Right ventricle myocardium inferior (tissue), 1 donor: ENCODE data around the gene BABAM2. TPM values are rescaled to one million over a fixed set of nuclear protein-coding genes. Genes with fewer than 3 reads are reported as not detected.
A peak's percentile ranks its signal among the peaks of the same experiment; 100 is the strongest.

Source experiments
- ATAC-seq: fragments of 200-7000 bp; cut with Tn5 transposase; one replicate; pipeline ENCODE4 v1.9.1; 2020; ENCODE audit warnings: mild to moderate bottlenecking, moderate library complexity
- DNase-seq: peaks from one replicate; pipeline ENCODE4 v3.0.0; 2021; ENCODE audit errors: missing footprints
- intact Hi-C: fragments of 100-400 bp; cut with DNase I; formaldehyde crosslinking; loops from one replicate; pipeline ENCODE4 v1.11.0; 2022
- total RNA-seq: library from RNA; stranded (reverse); fragmentation: NEBNext Ultra II Directional; extraction: Animal tissue kit (Norgen Biotek cat#: 25700); gene quantifications from one replicate; pipeline ENCODE4 v1.2.1, GENCODE V29; 2021
- donor health status: DM: no; HTN: yes; CAD: no; lungs with severe emphysema.

BABAM2 gene
- total RNA-seq, 1 donor from 2014 or later: 53.0 TPM

GRCh38 chr2:27902098-27902497 lies 11.6 kb downstream of the BABAM2 start:
- intact Hi-C loops: no loop called here

GRCh38 chr2:27903018-27903417 lies 12.5 kb downstream of the BABAM2 start:
- DNase-seq (no peak), ATAC-seq (no peak)
- intact Hi-C loops: no loop called here

More at GRCh38 chr2:27902098-27902497, 11.6 kb downstream of the BABAM2 start:
- ATAC-seq (no peak), DNase-seq (no peak)

- ATAC-seq (no peak), DNase-seq (no peak)
- intact Hi-C loops: no loop called here
These were observed 13.3 kb downstream of the BABAM2 start for GRCh38 chr2:27903649-27904404.

- DNase-seq (no peak), ATAC-seq (no peak)
- intact Hi-C loops: no loop called here
These were observed 13.8 kb downstream of the BABAM2 start for GRCh38 chr2:27904405-27904665.

GRCh38 chr2:27906074-27906473 lies 15.5 kb downstream of the BABAM2 start:
- no peak for ATAC-seq
- intact Hi-C loops: no loop called here

GRCh38 chr2:27907547-27907946 lies 17.0 kb downstream of the BABAM2 start:
- intact Hi-C loops: no loop called here
- no peak for DNase-seq
- ATAC-seq: no peak

More at GRCh38 chr2:27906074-27906473, 15.5 kb downstream of the BABAM2 start:
- no peak for DNase-seq

- no peak for ATAC-seq
- DNase-seq: no peak
- intact Hi-C loops: loop anchor here (5.0 kb wide), 1 partner anchor 487 kb away; no protein-coding TSS in a partner anchor
These were observed 19.4 kb downstream of the BABAM2 start for GRCh38 chr2:27909901-27910300.

GRCh38 chr2:27911458-27912210 lies 21.1 kb downstream of the BABAM2 start:
- no peak for DNase-seq
- intact Hi-C loops: loop anchor here (5.0 kb wide), 1 partner anchor 486 kb away; no protein-coding TSS in a partner anchor

GRCh38 chr2:27912512-27912911 lies 22.0 kb downstream of the BABAM2 start:
- intact Hi-C loops: loop anchor here (5.0 kb wide), 1 partner anchor 485 kb away; no protein-coding TSS in a partner anchor
- ATAC-seq: no peak
- DNase-seq: no peak

More at GRCh38 chr2:27911458-27912210, 21.1 kb downstream of the BABAM2 start:
- ATAC-seq: no peak

- intact Hi-C loops: loop anchor here (5.0 kb wide), 1 partner anchor 483 kb away; no protein-coding TSS in a partner anchor
- DNase-seq (no peak), ATAC-seq (peak; percentile 47)
These were observed 23.7 kb downstream of the BABAM2 start for GRCh38 chr2:27914041-27914804.

GRCh38 chr2:27914805-27915175 lies 24.3 kb downstream of the BABAM2 start:
- peak; percentile 26 for ATAC-seq

GRCh38 chr2:27915191-27915590 lies 24.7 kb downstream of the BABAM2 start:
- ATAC-seq (peak; percentile 81), DNase-seq (no peak)
- intact Hi-C loops: no loop called here

More at GRCh38 chr2:27914805-27915175, 24.3 kb downstream of the BABAM2 start:
- intact Hi-C loops: loop anchor here (5.0 kb wide), 1 partner anchor 483 kb away; no protein-coding TSS in a partner anchor
- DNase-seq: no peak

- no peak for ATAC-seq
- DNase-seq: no peak
- intact Hi-C loops: no loop called here
These were observed 25.3 kb downstream of the BABAM2 start for GRCh38 chr2:27915874-27916273.

- peak; percentile 26 for ATAC-seq
- no peak for DNase-seq
- intact Hi-C loops: no loop called here
These were observed 25.9 kb downstream of the BABAM2 start for GRCh38 chr2:27916293-27916995.

GRCh38 chr2:27920148-27920885 lies 29.8 kb downstream of the BABAM2 start:
- DNase-seq: no peak
- intact Hi-C loops: no loop called here
- ATAC-seq: peak; percentile 37

- no peak for DNase-seq
- no peak for ATAC-seq
- intact Hi-C loops: no loop called here
These were observed 30.9 kb downstream of the BABAM2 start for GRCh38 chr2:27921424-27921823.

- intact Hi-C loops: no loop called here
- no peak for DNase-seq
- ATAC-seq: no peak
These were observed 31.5 kb downstream of the BABAM2 start for GRCh38 chr2:27921880-27922547.
